Activated CD4-positive, alpha-beta T cell treated with anti-CD3 and anti-CD28 coated beads for 24 hours (primary cell): ENCODE results near the gene NFE2L2.
"Not testable (repeated sequence)": the region's sequence is repeated elsewhere in the genome, so short reads cannot be mapped to it uniquely, and the experiment has no call there.

Source experiments
- DNase-seq, 2 donors: peaks; one replicate each; pipeline ENCODE4 v3.0.0-alpha.2; 2020; ENCODE audit warnings: low read depth in 2 of 2

The NFE2L2 gene

GRCh38 chr2:177281400-177282180 lies 17.1 kb upstream of the NFE2L2 start:
- DNase-seq, result no peak

- no peak for DNase-seq
These were observed 15.3 kb upstream of the NFE2L2 start for GRCh38 chr2:177279847-177280246.

- DNase-seq, result no peak
These were observed 11.2 kb upstream of the NFE2L2 start for GRCh38 chr2:177275743-177276055.

- DNase-seq, result no peak
These were observed 10.7 kb upstream of the NFE2L2 start for GRCh38 chr2:177275040-177275742.

- no peak for DNase-seq
These were observed 8.9 kb upstream of the NFE2L2 start for GRCh38 chr2:177273408-177273807.

GRCh38 chr2:177272765-177273164 lies 8.2 kb upstream of the NFE2L2 start:
- DNase-seq, result no peak

- no peak for DNase-seq
These were observed 7.6 kb upstream of the NFE2L2 start for GRCh38 chr2:177271981-177272666.

GRCh38 chr2:177270531-177270930 lies 6.0 kb upstream of the NFE2L2 start:
- DNase-seq, result no peak

GRCh38 chr2:177268901-177269300 lies 4.4 kb upstream of the NFE2L2 start:
- DNase-seq, result no peak

GRCh38 chr2:177268187-177268871 lies 3.8 kb upstream of the NFE2L2 start:
- no peak for DNase-seq

GRCh38 chr2:177266955-177267354 lies 2.4 kb upstream of the NFE2L2 start:
- not testable (repeated sequence) for DNase-seq

GRCh38 chr2:177265824-177266817 lies 1.6 kb upstream of the NFE2L2 start:
- DNase-seq, result no peak

- DNase-seq, result no peak
These were observed 276 bp downstream of the NFE2L2 start for GRCh38 chr2:177264209-177264692.

- DNase-seq, result peak; percentile 87
These were observed 897 bp downstream of the NFE2L2 start for GRCh38 chr2:177263451-177264208.

- DNase-seq, result no peak
These were observed 1.5 kb downstream of the NFE2L2 start for GRCh38 chr2:177262958-177263450.

GRCh38 chr2:177262092-177262491 lies 2.4 kb downstream of the NFE2L2 start:
- DNase-seq, result no peak

GRCh38 chr2:177261116-177262060 lies 3.1 kb downstream of the NFE2L2 start:
- DNase-seq, result no peak

- no peak for DNase-seq
These were observed 4.1 kb downstream of the NFE2L2 start for GRCh38 chr2:177260379-177260778.

GRCh38 chr2:177258059-177258458 lies 6.5 kb downstream of the NFE2L2 start:
- DNase-seq, result no peak
